COLO668 (cell line): ENCODE measurements around the gene ZNF74.

Source experiments
- DNase-seq: peaks from one replicate; lab custom pipeline; 2025; ENCODE audit not compliant: unreplicated experiment; lab: John Stamatoyannopoulos, UW

ZNF74 gene

GRCh38 chr22:20418211-20418788 lies 24.3 kb downstream of the ZNF74 start:
- DNase-seq: peak; percentile 75

DNA sequence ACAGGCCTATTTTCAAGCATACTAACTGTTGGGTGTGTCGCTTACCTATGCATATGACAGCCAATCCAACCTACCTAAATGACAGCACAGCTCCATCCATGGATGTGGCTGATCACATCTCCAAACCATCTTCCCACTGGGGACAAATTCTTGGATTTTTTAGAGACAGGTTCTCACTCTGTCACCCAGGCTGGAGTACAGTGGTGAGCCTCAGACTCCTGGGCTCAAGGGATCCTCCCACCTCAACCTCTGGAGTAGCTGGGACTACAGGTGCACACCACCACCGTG lies 25.7 kb downstream of the ZNF74 start:
- DNase-seq: no peak

GRCh38 chr22:20420157-20420842 lies 26.3 kb downstream of the ZNF74 start:
- DNase-seq: no peak

- no peak for DNase-seq
These were observed 27.5 kb downstream of the ZNF74 start for GRCh38 chr22:20421507-20421874.

- DNase-seq: no peak
These were observed 28.5 kb downstream of the ZNF74 start for GRCh38 chr22:20422271-20423007.

GRCh38 chr22:20423008-20423905 lies 29.3 kb downstream of the ZNF74 start:
- DNase-seq: no peak

DNA sequence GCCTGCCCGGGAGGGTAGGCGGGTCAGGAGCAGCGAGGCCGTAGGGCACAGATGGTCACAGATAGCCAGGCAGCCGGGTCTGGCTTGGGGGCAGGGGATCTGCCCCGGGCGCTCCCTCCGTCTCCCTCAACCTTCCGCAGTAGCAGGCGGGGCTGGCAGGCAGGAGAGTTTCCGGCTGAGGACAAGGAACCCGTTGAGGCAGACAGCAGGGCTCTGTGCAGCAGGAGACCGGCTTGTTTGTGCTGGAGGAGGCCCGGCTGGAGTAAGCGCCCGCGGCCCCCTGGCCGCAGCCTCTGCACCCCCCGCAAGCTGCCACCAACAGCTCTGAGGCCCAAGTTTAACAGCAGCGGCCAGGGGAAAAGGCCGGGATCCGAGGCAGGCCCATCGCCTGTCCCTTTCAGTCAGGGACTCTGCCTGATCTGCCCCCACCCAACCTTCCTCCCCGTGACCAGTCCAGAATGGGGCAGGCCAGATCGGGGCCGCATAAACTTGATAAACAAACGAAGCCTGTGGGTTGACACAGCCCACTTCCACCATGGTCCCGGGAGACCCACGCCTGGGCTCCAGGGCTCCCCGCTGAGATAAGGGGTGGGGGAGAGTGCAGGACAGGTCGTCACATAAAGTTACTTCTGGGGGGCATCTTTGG lies 30.1 kb downstream of the ZNF74 start:
- no peak for DNase-seq

DNA sequence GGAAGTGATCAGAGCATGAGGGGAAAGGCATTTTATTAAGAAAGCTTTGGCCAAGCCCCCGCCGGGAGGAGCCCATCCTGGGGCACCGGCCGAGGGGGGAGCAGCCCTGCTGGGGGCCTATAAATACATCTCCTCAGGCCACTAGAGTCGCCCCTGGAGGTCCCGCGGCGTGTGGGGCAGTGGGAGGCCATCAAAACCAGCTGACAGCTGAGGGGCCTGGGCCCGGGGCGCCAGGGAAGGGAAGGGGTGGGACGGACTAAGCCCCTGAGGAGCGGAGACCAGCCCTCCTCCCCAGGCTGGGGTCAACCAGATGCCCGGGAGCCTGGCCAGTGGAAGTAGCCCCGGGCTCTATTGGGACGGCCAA lies 30.6 kb downstream of the ZNF74 start:
- DNase-seq: no peak

GRCh38 chr22:20424932-20425565 lies 31.1 kb downstream of the ZNF74 start:
- DNase-seq: no peak

DNA sequence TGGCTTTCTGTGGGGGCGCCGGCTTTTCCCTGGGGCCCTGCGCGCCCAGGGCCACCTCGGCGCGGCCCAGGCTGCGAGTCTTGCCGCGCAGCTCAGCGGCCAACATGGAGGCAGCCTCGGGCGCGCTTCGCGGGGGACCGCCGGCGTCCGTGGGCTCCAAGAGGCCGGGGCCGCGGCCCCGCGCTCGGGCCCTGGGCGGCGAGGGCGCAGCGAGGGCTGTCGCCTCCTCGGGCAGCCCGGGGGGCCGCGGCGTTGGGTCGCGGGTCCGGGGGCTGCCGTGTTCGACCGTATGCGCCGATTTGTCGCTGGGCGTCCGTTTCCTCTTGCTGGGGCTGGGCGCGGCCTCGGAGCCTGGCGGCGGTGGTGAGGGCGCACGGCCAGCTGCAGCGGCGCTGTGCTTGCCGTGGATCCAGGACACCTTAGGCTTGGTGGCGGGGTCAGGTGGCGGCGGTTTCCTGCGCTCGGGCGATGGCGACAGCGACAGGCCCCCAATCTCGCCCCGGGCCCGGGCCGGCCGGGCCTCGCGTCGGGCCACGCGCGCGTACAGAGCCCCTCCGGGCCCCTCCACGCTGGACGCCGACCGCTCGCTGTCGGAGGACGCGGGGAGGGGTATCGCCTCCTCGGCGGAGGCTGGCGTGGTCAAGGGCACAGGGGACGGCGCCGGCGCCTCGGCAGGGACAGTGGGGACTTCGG lies 31.8 kb downstream of the ZNF74 start:
- no peak for DNase-seq

DNA sequence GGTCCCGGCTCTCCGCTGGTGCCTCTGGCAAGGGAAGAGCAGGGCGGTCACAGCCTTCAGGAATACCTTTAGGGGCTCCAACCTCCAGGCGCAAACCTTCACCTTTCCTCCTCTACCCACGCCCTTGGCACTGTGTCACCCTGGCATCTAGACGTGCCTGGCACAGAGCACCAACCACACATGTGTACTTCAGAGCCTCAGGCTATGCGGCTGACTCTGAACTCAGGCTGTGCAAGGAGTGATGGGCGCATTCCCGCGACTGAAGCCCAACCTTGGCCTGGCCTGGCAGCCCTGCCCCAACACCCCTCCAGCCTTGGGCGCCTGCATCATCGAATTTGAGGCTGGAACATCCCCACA lies 32.3 kb downstream of the ZNF74 start:
- DNase-seq: no peak

DNA sequence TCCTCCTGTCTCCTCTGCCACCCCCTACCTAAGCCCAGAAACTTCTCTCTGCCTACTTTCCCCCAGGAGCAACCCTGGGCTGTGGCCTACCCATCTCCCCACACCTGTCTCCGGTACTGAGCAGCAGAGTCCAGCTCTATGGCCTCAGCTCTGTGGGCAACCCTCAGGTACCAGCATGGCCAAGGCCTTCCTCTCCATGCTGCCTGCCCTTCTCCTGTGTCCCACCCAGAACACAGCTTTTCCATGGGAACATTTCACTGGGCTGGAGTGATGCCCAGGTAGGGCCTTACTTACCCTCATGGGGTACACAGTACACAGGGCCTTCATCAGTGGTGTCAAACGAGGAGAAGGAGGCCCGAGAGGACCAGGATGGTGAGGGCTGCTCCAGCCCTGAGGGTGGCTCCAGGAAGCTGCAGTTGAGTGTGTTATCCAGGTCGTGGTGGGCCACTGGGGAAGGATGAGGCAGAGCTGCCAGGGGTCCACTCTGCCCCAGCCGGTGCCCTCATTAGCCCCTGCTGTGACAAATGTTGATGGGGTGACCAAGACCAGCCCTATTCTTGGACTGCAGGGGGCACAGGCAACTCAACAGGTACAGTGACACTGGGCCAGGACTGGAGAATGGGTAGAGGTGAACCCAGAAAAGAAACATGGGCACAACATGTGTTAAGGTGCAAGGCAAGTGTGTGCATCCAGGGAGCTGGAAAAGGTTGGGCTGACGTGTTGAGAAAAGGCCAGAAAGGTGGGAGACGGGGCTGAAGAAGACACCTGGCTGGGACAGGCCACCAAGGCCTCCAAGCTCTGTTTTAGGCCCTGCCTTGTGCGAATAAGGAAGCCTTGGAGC lies 33.4 kb downstream of the ZNF74 start:
- no peak for DNase-seq

DNA sequence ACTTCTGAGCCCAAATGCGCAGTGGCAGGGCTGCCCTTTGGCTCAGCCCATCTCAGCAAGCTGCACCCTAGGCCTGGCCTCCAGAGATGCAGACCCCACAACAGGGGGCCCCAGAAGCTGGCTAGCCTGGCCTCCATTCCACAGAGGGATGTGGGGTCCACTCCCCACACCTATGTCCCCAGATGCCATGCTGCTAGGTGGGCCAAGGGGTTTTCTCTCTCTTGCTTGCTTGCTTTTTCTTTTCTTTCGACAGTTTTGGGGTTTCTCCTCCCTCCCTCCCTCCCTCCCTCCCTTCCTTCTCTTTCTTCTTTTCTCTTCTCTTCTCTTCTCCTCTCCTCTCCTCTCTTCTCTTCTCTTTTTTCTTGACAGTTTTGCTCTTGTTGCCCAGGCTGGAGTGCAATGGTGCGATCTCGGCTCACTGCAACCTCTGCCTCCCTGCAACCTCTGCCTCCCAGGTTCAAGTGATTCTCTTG lies 34.0 kb downstream of the ZNF74 start:
- no peak for DNase-seq

DNA sequence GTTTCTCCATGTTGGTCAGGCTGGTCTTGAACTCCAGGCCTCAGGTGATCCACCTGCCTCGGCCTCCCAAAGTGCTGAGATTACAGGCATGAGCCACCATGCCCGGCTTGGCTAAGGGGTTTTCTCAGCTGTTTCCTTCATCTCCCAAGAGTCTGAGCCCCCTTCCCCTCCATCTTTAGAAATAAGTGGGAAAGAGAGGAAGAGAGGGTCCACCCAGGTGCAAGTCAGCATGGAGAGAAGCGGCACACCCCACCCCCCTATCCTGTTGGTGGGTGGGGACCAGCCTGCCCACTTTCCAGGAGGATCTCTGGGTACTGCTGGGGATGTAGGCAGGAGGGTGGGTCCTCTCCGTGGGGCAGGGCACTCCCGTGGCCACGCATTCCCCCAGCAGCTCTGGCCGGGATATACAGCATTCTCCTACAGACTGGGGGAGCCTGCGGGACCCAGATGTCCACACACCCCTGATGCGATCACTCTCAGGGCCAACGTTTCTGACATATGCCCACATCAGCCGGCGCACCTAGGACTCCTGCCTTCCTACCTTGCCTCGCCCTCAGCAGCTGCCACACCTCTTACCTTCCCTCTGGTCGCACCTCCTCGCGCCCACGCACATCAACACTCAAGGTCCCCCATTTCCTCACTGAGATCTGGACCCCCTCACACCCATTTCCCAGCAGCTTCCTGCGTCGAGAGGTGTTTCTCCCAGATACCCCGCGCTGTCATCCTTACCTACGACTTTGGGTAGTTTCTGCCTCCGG lies 34.7 kb downstream of the ZNF74 start:
- no peak for DNase-seq

GRCh38 chr22:20429254-20430100 lies 35.5 kb downstream of the ZNF74 start:
- peak; percentile 69 for DNase-seq

DNA sequence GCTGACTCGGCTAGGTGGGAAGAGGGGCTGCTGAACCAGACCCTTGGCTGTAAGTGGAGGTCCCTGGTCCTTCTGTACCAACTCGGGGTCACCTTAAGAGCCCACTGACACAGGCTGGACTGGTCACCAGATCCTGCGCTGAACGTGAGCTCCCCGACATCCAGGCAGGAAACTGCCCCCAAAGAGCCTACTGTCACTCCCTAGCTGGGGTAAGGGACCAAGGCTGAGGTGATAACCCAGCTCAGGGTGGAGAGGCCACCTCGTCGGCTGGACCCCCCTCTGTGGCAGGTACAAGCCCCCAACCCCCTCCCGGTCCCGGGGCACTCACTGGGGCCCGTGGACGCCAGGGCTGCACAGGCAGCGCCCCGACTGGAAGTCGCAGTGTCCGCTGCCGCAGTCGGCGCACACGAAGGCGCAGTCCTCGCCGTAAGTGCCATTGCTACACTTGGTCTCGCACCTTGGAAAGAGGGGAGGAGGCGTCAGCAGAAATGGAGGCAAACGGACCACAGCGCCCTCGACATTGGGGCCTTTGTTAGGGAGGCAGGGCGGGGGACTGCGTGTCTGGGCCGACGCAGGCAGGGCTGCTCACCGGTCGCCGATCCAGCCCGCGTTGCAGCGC lies 36.3 kb downstream of the ZNF74 start:
- no peak for DNase-seq
